ENCODE results near the gene SDC1.
A peak's percentile ranks its signal among the peaks of the same experiment; 100 is the strongest.

The SDC1 gene

GRCh38 chr2:20213651-20214565 lies 11.0 kb downstream of the SDC1 start:
- no peak for DNase-seq

GRCh38 chr2:20212871-20213503 lies 11.9 kb downstream of the SDC1 start:
- DNase-seq: no peak

GRCh38 chr2:20212459-20212870 lies 12.5 kb downstream of the SDC1 start:
- peak; percentile 75 for DNase-seq

- DNase-seq: no peak
Observed at GRCh38 chr2:20211860-20212458, 13.0 kb downstream of the SDC1 start.

- no peak for DNase-seq
Observed at GRCh38 chr2:20211420-20211819, 13.5 kb downstream of the SDC1 start.

GRCh38 chr2:20210462-20210861 lies 14.5 kb downstream of the SDC1 start:
- no peak for DNase-seq

GRCh38 chr2:20209373-20210109 lies 15.4 kb downstream of the SDC1 start:
- no peak for DNase-seq

- no peak for DNase-seq
Observed at GRCh38 chr2:20208476-20208859, 16.5 kb downstream of the SDC1 start.

- DNase-seq: no peak
Observed at GRCh38 chr2:20207051-20207450, 17.9 kb downstream of the SDC1 start.

GRCh38 chr2:20205915-20206524 lies 18.9 kb downstream of the SDC1 start:
- no peak for DNase-seq

GRCh38 chr2:20205069-20205468 lies 19.9 kb downstream of the SDC1 start:
- DNase-seq: no peak

GRCh38 chr2:20203521-20204225 lies 21.3 kb downstream of the SDC1 start:
- no peak for DNase-seq

- DNase-seq: no peak
Observed at GRCh38 chr2:20203072-20203471, 21.9 kb downstream of the SDC1 start.

- DNase-seq: no peak
Observed at GRCh38 chr2:20201671-20202070, 23.3 kb downstream of the SDC1 start.

GRCh38 chr2:20200697-20201555 lies 24.0 kb downstream of the SDC1 start:
- DNase-seq: no peak

- DNase-seq: no peak
Observed at GRCh38 chr2:20199633-20200270, 25.2 kb downstream of the SDC1 start.

GRCh38 chr2:20198796-20199632 lies 25.9 kb downstream of the SDC1 start:
- DNase-seq: no peak

GRCh38 chr2:20198001-20198400 lies 26.9 kb downstream of the SDC1 start:
- DNase-seq: no peak

GRCh38 chr2:20197192-20197591 lies 27.7 kb downstream of the SDC1 start:
- DNase-seq: no peak

Data from fibroblast of skin of back (primary cell).